GM06990 (cell line): Measurements from ENCODE around the gene MEI4.

Experiments used
- DNase-seq: peaks from one replicate; pipeline ENCODE4 v3.0.0-alpha.2; 2011; ENCODE audit not compliant: insufficient read length; ENCODE audit errors: extremely low read depth
- H3K27me3 ChIP-seq: replicated peaks from 2 replicates; pipeline ENCODE4 v1.6.0; 2011; ENCODE audit warnings: low read length; ENCODE audit not compliant: control insufficient read depth, insufficient read depth
- H3K36me3 ChIP-seq: 2 replicates; pipeline ENCODE4 v1.5.1; 2011; ENCODE audit warnings: low read length; ENCODE audit not compliant: control insufficient read depth, insufficient read depth
- H3K4me3 ChIP-seq: replicated peaks from 2 replicates; pipeline ENCODE4 v1.5.1; 2011; ENCODE audit warnings: low read depth, mild to moderate bottlenecking, control low read depth, low read length
- TF ChIP-seq, protein P1 (sequence below): IDR thresholded peaks from 2 replicates; pipeline ENCODE4 v1.5.1; 2011; ENCODE audit warnings: low read length, control low read depth, mild to moderate bottlenecking, inconsistent platforms; ENCODE audit not compliant: insufficient read depth, poor library complexity, severe bottlenecking

MEI4 gene

GRCh38 chr6:77893391-77893790 lies 240.6 kb downstream of the MEI4 start:
- no peaks in the 10 kb centered on the region for H3K27me3 ChIP-seq
- no peaks in the 10 kb centered on the region for H3K36me3 ChIP-seq
- DNase-seq = no peak
- TF ChIP-seq, protein P1, sequence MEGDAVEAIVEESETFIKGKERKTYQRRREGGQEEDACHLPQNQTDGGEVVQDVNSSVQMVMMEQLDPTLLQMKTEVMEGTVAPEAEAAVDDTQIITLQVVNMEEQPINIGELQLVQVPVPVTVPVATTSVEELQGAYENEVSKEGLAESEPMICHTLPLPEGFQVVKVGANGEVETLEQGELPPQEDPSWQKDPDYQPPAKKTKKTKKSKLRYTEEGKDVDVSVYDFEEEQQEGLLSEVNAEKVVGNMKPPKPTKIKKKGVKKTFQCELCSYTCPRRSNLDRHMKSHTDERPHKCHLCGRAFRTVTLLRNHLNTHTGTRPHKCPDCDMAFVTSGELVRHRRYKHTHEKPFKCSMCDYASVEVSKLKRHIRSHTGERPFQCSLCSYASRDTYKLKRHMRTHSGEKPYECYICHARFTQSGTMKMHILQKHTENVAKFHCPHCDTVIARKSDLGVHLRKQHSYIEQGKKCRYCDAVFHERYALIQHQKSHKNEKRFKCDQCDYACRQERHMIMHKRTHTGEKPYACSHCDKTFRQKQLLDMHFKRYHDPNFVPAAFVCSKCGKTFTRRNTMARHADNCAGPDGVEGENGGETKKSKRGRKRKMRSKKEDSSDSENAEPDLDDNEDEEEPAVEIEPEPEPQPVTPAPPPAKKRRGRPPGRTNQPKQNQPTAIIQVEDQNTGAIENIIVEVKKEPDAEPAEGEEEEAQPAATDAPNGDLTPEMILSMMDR = no peak
- H3K4me3 ChIP-seq = no peak overlapping the region

DNA sequence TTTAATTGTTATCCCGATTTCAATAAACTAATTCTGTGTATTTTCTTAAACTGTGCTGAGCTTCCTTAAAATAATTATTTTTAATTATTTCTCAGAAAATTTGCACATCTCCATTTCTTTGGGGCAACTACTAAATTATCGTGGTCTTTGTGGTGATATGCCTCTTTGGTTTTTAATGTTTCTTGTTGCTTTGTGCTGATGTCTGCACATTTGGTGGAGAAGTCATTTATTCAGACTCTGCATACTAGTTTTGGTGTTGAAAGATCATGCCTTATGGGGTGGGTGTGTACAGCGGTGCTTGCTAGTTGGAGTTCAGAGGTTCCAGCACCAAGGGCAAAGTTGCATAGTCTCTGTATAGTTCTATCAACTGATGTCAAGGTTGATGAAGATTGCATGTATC lies 253.2 kb downstream of the MEI4 start:
- no peak for DNase-seq
- H3K27me3 ChIP-seq = no peaks in the 10 kb centered on the region
- TF ChIP-seq, protein P1 = no peak
- no peaks in the 10 kb centered on the region for H3K36me3 ChIP-seq
- H3K4me3 ChIP-seq = no peak overlapping the region

GRCh38 chr6:77910826-77911225 lies 258.0 kb downstream of the MEI4 start:
- TF ChIP-seq, protein P1 = no peak
- no peak for DNase-seq
- H3K4me3 ChIP-seq = no peak overlapping the region
- no peaks in the 10 kb centered on the region for H3K27me3 ChIP-seq
- no peaks in the 10 kb centered on the region for H3K36me3 ChIP-seq

DNA sequence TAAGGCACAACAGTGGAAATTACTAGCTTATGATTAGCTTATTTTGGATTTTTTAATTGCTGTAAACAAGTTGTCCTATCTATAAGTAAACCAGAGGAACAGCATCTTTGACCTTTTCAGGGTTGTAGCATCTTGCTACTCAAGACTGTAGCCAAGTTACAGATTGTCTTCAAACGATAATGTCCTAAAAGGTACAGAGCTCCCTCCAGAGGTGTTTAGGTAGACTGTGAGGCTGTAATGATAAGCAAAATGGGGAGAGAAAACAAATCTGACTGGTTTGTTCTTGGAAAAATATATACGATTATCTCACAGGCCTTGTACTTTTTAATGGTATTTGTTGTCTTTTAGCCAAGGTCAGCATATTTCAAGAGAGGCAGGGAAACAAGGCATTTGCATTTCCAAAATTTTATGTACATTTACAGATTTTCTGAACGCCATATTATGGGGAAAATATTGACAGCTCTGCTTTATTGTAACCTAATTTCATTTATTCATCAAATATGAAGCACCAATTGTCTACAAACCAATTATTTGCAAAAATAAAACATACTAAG lies 273.4 kb downstream of the MEI4 start:
- Histone ChIP-seq H3K27me3 (no peaks in the 10 kb centered on the region), H3K36me3 (no peaks in the 10 kb centered on the region), H3K4me3 (no peak overlapping the region)
- TF ChIP-seq, protein P1 = peak; percentile 19
- DNase-seq = no peak

- TF ChIP-seq, protein P1 = no peak
- DNase-seq = no peak
- no peaks in the 10 kb centered on the region for H3K36me3 ChIP-seq
- no peaks in the 10 kb centered on the region for H3K27me3 ChIP-seq
- H3K4me3 ChIP-seq = no peak overlapping the region
Observed at GRCh38 chr6:77930382-77930781, 277.5 kb downstream of the MEI4 start.

DNA sequence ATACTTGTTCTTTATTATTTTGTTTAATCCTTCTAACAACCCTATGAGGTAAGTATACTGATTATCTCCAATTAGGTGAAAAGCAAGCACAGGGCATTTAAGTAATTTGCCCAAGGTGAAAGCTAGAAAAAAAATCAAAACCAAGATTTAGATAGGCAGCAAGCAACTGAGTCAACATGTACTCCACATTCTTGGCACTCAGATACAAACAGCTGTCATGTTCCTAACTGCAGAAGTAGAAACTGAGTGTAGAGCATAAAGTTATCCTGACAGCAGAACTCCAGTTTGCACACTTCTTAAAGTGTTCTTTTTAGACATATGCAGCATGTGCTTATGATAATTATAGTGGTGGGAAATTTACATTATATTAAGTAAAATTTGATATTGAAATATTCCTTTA lies 278.1 kb downstream of the MEI4 start:
- no peaks in the 10 kb centered on the region for H3K27me3 ChIP-seq
- DNase-seq = no peak
- no peak overlapping the region for H3K4me3 ChIP-seq
- H3K36me3 ChIP-seq = no peaks in the 10 kb centered on the region
- TF ChIP-seq, protein P1 = no peak
